NK-92 treated with Interleukin-12 subunit alpha and Interleukin-12 subunit beta, amount 100 ng/mL, for 24 hours (cell line): ENCODE data around the gene SEMA3E.
"Not testable (repeated sequence)": the region's sequence is repeated elsewhere in the genome, so short reads cannot be mapped to it uniquely, and the experiment has no call there.

Experiments
- DNase-seq: peaks from one replicate; lab custom pipeline; 2025; lab: John Stamatoyannopoulos, UW

The SEMA3E gene

DNA sequence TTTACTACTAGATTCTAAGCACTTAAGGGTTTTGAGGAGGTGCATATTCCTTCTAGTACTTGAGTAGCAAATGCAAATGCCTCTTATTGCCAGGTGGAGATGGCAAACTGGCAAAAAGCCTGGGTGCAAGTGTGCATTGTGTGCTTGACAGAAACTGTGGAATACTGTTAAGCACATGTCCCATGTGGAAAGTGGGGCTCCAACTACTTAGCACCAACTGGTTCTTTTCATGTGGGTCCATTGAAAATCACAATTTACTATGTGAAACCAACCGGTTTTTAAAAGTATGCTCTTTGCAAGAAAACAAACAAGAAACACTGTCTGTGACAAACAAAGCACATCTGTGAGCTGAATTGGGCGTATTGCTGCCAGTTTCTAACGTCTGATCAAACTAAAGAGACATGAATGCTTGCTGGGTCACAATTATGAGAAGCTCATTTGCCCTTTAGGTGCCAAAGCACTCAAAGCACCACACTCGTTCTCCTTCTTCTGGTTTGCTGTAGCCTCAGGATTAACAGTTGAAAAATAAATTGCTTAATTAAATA is 197.4 kb downstream of the SEMA3E start:
- DNase-seq: no peak

DNA sequence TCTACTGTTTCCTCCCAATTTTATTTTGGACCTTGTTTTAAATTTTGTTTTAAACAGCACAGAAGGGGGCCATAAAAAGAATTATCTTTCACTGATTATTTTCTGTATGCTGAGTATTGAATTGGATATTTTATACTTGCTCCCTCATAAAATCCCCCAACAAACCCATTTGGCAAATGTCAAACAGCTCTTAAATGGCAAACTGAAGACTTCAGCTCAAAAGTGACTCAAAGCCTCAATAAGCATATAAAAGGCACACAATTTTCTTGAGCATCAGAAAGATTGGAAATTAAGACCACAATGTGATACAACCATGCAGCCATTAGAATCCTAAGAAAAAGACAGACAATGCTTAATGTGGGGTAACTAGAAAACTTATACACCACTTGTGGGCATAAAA is 199.2 kb downstream of the SEMA3E start:
- no peak for DNase-seq

DNA sequence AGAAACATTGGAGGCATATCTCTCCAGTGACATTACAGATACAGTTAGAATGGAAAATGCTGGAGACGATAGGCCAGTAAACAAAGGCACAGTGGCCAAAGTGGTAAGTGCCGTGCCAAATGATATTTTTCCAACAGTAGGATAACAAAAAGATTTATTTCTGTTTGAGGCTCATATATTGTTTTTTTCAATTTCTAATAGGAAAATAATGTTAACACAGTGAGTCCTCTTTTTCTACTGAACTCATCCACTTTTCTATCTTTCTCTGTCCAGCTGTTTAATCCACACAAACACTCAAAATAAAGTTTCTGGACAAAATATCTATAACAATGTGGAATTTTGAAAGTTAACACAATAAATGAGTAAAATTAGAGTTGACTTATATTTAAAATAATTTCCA is 201.3 kb downstream of the SEMA3E start:
- no peak for DNase-seq

DNA sequence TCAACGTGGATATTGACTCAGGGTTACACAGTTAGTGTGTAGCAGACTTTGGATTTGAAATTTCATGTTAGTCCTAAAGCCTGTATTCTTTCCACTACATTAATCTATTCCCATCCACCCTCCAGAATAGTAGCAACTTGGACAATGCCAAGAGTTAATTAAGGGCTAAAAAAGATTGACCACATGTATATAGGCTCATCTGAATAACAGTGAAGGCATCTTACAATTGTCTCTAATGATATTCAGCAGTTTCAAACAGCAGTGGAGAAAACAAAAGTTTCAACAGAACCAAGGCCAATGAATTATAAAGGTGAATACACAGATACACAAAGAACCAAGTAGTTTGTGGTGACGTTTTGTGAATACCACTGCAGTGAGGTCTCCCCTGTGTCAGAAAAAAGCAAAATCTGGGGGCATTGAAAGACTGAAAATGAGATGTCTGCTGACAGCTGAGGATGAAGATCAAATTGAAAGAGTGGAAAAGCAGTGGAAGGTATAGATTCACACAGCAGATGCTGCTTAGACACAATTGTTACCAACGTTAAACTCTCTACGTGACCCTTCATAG is 202.8 kb downstream of the SEMA3E start:
- no peak for DNase-seq

DNA sequence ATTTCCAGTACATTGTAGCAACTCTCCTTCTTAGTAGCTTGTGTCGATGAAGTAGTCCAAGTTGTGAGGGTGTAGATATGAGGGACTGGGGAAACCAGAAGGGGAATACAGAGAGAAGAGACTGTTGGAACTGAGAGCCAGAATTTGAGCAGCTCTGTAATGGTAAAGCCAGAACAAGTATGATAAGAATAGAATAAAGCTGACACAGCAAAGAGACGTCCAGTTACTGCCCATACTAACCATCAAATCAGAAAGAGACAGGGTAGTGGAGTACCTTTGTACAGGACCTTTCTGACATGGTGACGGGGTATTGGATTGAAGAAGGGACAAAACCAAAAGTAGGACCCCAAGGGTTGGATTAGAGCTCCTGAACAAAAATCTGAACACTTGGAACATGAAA is 206.0 kb downstream of the SEMA3E start:
- no peak for DNase-seq

DNA sequence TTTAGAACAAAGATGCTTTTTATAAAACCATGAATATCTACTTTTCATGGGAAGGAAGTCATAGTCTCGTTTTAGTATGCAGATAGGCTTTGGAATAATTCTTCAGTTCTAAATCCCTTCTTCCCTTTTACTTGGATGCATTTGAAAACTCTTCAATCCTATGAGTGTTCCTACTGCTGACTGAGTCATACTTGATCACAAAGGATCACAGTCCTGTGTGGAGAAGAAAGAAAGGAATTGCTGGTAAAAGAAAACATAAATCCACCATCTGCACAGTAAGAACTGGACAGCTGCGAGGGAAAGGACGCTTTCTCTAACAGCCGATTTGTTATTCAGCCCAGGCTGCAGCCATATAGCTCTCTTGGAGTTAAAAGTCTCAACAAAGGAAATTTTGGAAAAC is 209.9 kb downstream of the SEMA3E start:
- no peak for DNase-seq

DNA sequence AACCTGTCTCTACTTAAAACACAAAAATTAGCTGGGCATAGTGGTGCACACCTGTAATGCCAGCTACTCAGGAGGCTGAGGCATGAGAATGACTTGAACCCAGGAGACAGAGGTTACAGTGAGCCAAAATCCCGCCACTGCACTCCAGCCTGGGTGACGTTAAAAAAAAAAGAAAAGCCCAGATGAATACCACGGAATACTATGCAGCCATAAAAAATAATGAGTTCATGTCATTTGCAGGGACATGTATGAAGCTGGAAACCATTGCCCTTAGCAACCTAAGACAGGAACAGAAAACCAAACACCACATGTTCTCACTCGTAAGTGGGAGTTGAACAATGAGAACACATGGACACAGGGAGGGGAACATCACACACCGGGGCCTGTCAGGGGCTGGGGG is 218.7 kb downstream of the SEMA3E start:
- DNase-seq: not testable (repeated sequence)

DNA sequence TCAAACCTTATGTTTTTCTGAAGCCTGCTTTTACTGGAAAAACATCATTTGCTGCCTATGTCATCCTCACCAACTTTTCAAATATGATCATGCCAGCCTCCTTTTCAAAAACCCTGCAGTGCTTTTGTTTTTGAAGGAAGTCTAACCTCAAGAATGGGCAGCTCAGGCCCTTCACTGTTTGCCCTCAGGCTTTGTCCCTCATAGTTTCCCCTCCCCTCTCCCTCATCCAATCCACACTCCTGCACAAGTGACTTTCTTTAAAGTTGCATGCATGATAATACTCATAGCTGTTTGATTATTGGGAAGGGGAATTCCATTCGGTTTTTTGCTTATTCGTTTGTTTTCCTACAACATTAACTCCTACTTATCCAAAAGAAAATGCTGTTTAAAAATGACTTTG is 219.4 kb downstream of the SEMA3E start:
- DNase-seq: no peak

DNA sequence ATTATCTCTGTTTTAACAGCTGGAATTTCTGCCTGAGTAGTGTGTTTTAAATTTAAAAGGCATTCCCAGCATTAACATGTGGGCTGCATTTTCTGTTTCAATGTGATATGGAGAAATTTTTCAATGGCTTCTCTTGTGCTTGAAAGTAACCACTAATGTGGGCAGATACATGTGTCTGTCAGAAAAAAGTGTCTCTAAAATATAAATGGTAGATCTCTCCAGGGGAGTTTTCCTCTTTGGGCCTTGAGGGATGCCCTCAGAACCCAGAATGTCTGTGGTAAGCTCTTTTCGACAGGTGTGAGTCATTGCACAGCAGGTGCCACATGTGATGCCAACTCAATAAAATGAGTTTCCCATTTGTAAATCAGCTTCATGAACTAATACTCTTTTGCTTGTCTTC is 221.1 kb downstream of the SEMA3E start:
- no peak for DNase-seq

DNA sequence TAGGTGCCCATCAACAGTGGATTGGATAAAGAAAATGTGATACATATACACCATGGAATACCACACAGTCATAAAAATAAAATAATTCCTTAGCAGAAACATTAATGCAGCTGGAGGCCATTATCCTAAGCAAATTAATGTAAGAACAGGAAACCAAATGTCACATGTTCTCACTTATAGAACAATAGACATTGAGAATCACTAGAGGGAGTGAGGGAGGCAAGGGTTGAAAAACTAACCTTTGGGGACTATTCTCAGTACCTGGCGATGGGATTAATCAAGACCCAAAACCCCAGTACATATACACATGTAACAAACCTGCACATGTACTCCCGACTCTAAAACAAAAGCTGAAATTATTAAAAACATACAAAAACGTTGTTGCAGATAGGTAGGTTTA is 222.6 kb downstream of the SEMA3E start:
- DNase-seq: no peak

DNA sequence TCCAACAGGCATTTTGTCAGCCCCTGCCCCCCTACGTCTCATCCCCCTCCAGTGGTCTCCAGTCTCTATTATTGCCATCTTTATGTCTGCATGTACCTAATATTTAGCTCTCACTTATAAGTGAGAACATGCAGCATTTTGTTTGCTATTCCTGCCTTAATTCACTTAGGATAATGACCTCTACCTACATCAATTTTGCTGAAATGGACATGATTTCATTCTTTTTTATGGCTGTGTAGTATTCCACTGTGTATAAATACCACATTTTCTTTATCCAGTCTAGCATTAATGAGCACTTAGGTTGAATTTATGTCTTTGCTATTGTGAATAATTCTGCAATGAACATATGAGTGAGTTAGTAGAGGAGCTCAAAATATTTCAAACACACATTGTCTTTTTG is 229.9 kb downstream of the SEMA3E start:
- DNase-seq: no peak

DNA sequence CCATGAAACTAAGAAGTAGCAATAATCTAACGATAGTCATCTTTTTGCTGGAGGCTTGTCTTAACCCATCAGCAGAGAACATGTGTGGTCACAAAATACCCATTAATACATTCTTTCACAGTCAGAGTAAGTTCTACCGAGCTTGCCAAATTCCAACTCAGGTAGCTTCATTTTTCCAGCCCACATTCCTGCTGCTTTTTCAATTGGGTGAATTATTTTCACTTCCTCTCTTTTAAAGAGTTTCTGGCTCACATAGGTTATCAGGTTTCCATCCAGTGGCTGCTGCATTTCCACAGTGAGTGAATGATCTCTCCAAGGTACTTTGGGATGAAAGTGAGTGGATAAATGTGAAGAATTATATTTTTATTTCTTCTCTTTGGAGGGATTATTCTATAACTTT is 233.1 kb downstream of the SEMA3E start:
- DNase-seq: no peak

DNA sequence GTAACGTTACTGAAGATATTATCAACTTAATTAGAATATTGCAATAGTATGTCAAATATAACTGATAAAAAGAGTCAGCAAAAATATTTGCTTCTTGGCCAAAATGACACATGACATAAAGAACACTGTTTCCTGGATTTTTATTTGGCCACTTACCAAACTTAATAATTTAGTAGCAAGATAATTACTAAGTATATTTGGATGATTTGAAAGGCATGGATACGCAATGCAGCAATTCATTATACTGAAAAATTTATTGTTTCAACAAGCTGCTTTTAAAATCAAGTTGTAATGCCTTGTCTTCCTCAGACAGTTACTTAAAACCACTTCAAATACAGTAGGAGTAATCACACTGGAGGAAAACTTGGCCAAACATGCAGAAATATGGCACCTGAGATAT is 234.0 kb downstream of the SEMA3E start:
- DNase-seq: no peak

DNA sequence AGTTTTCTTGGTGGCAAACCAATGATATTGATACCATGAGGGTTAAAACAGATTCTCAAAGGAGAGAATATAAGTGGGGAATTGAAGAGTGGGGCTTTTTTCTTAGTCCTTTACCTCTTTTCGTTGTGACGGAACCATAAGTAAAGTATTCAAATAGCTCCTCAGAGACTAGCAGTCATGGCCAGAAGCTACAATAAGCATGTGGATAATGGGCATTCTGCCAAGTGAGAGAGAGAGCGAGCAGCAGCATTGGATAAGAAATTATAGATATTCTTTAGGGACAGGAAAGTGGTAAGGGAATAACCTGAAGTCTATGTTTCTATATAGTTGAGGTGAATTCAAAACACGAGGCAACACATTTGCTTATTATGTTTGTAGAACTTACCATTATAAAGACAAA is 235.1 kb downstream of the SEMA3E start:
- DNase-seq: no peak

DNA sequence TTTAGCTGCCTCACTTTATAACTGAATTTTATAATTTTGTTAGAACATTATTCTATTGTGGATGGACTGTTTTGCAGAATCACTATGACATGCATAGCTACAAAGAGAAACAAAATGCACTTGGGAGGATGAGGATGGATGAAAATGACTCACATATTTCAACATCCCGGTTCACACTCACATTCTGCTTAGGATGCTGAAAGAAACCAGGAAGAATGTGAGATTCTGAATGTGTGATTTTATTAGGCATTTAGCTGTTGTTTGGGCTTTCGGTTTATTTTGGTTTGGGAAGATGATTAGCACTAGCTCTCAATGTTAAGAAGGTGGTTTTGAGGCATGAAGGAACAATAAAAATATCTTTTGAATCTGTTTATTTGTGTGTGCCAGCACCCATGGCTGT is 235.5 kb downstream of the SEMA3E start:
- no peak for DNase-seq

DNA sequence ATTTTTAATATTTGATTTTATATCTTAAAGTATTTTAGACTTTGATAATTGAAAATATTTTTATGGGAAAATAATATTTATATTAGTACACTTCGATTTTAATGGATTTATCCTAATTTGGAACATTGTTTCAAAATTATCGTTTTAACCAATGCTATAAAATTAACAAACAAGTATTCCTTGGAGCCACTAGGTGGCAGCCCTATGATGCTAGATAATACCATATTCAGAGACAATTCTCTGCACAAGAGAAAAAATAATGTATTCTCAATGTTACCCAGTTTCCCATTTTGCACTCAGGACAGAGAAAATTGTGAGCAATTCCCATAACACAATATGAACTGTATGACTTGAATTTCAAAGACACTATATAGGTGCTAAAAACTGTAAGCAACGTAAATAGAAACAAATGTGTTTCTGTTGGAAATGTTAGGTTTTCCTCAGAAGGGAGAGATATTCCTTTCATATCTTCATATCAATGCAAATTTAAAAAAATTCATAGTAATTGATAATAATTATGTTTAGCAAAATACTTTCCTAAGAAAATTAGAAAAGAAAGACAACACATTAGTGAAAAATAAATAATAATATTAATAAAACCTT is 237.8 kb downstream of the SEMA3E start:
- DNase-seq: no peak

DNA sequence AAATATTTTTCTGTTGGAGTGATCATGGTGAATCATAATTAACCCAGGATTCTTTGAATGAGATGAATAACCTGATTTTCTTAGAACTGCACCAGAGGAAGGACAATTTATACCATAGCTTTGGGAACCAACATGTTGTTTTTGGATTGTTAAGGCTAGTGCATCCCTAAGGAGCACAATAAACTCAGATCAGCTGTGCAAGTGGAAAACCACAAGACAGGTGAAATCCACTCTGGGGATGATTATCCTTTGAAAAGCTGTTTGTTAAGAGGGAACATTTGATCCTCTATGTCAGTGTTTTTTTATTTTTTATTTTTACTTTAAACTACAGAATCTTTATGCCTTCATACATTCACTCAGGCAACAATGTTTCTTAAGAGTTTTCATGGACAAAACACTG is 254.2 kb downstream of the SEMA3E start:
- DNase-seq: no peak

DNA sequence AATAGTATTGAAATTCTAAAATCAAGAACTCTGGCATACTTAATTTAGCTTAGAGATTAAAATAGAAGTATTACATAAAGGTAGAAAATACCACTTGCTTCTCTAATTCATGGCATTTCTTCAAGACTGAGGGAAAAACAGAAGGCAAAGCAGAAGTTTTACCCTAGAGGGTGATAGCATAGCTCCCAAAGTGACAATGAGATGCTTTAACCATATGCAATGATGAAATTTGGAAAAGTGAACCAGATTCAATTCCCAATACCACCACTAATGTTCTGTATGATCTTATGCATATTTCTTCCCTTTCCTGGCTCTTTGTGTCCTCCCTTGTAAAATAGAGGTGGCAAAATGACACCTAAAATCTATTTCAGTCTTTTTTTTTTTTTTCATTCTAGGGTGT is 260.5 kb downstream of the SEMA3E start:
- DNase-seq: no peak

DNA sequence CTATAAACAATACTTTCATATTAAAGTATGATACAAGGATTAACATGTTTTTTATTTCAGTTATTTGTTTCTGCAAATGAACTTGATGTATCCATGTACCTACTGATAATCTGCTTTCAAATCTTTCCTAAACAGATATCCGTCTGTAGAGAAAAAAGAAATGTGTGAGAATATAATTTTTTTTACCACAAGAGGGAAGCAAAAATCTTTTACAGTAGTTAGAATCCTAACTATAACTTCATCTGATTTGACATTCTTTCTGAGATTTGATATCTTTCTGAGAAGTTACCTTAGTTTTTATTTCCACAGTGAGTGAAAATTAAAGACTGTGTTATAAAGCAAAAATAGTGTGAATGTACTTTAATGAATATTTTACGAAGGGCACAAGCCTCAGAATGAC is 282.3 kb downstream of the SEMA3E start:
- DNase-seq: no peak

DNA sequence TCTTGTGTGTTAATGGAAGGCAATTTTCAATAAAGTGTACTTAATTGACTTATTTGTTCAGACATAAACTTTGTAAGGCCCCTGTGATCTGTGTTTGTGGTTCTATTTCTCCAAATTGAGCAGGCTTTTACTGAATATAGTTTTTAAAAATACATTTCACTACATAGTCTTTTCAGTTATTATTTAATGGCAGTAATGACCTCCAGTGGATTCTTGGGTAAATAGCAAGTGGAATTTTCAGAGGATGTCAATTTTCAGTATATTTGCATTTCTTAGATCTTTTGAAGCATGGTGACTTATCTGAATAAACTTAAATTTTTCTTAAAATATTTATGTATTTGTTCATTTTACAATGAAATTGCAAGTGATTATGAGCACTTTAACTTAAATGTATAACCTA is 283.2 kb downstream of the SEMA3E start:
- no peak for DNase-seq

DNA sequence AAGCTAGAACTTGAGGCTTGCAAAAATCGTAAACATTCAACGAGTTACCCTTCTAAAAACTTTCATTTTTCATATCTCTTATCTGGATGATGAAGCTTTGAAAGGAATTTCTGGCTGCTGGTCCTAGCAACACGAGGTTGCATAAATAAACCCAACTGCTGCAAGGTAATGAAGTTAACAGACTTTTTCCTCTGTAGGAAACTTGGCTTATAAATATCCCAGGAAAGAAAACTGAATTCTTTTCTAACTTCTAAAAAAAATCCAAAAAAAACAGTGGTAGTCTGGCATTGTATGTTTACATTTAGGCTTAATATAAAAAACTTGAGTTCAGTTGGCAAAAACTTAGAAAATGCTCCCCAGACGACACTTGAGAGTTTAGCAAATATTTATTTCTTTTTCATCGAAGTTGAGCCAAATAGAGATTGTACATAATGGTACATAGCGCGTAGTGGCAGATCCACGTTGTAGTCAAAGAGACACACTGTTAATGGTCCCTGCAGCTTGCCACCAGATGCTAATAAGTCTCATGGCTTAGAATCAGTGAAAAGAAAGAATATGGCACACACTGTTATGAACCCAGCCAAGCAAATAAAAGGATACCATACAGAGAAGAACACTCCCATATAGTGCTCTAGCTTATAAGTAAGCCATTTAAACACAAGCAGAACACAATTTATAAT is 285.9 kb downstream of the SEMA3E start:
- no peak for DNase-seq

DNA sequence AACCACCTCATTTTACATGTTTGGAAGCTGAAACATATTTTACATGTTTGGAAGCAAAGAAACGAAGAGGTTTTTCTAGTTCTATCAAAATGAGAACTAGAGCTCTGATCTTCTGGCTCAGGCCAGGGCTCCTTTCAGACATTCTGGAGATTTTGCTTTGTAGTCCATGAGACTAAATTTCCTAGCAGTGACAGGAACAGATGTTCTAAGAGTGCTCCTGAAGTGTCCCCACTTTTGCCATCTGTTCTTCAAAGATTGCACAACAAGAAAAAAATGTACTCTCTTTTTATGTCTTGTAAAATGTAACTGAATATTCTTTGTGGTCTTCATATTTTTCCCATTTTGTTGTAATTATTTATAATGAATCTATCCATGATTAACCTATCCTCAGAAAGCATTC is 289.8 kb downstream of the SEMA3E start:
- DNase-seq: no peak

DNA sequence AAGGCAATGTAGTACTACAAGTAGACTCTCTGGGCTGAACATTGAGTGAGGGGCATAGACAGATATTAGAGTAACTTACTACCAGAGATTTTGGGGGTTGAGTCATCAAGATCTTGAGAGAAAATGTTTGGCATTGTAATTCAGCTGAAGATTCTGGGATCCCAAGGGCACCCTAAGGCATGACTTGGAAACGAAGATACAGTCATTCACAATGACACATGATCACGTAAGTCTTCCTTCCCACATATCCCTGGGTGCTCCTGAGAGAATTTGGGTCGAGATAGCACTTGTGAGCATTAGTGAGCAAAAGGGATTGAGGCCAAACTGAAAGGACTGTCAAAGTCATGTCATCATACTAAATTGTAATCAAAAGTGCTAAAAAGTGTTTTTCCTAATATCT is 293.8 kb downstream of the SEMA3E start:
- no peak for DNase-seq
